GM12872 (cell line): ENCODE measurements around the gene KLHL25.

Source experiments
- TF ChIP-seq, protein P1 (sequence below): IDR thresholded peaks from 3 replicates; pipeline ENCODE4 v1.5.1; 2011; ENCODE audit warnings: low read depth, mild to moderate bottlenecking, low read length, moderate library complexity; ENCODE audit not compliant: insufficient read depth

The KLHL25 gene

DNA sequence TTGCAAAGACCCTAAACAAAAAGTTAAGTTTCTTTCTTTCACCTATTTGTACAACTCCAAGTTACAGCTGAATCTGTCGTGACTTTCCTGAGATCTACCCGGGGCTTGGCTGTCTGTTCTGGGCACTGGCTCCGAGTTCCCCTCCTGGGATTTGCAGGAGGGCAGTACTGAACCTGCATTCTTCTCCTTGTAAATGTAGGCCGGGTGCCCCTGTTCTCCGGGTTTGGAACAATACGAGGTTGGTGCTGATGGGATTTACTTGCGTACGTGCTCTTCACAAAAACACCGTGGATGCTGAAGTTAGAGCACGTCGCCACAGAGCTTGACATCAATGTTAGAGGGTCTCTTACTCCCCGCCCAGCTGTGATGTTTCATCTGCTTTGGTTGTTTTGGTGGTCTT lies 48.1 kb downstream of the KLHL25 start:
- TF ChIP-seq, protein P1, sequence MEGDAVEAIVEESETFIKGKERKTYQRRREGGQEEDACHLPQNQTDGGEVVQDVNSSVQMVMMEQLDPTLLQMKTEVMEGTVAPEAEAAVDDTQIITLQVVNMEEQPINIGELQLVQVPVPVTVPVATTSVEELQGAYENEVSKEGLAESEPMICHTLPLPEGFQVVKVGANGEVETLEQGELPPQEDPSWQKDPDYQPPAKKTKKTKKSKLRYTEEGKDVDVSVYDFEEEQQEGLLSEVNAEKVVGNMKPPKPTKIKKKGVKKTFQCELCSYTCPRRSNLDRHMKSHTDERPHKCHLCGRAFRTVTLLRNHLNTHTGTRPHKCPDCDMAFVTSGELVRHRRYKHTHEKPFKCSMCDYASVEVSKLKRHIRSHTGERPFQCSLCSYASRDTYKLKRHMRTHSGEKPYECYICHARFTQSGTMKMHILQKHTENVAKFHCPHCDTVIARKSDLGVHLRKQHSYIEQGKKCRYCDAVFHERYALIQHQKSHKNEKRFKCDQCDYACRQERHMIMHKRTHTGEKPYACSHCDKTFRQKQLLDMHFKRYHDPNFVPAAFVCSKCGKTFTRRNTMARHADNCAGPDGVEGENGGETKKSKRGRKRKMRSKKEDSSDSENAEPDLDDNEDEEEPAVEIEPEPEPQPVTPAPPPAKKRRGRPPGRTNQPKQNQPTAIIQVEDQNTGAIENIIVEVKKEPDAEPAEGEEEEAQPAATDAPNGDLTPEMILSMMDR, result no peak

DNA sequence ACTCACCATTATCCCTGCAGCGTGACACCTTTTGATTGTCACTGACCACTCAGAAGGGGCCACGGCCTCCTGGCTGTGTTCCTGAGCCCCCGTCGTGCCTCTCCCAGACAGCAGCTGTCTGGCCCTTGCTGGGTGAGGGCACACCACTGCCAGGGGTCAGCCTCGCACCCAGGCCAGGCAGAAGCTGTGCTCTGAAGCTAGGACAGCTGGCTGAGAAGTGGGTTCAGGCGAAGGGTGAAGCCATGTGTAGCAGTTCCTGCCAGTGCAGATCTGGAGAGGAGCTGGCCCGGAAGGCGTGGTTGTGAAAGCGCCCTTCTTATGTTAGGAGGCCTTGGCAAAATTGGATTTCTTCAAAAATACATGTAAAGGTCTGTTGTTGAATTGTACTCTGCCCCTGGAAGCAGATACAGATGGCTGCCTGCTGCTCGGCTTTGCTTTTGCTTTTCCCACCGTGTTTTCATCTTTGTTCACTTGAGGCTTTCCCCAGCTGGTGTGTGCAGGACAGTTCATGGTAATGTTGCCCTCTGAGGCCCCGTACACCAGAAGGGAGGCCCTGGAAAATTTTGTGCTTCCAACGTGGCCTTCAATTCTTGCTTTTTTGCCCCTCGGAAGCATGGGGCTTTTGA lies 49.1 kb downstream of the KLHL25 start:
- TF ChIP-seq, protein P1, result no peak

DNA sequence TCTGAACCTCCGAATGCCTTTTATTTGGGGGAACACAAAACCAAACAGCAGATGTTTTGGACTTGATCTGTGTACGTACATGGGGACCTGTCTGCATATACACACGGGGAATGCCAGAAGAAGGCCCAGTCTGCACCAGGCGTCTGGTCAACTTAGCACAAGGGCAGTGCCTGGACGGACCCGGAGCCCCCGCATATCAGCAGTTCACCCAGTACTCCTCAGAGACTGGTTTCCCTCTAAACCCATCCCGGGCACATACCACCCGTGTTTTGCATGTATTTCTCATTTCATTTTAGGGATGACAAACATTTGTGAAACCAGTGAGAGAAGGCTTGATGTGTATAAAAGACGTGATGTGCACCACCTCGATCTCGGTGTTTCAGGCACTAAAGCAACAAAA lies 49.7 kb downstream of the KLHL25 start:
- TF ChIP-seq, protein P1, result no peak

DNA sequence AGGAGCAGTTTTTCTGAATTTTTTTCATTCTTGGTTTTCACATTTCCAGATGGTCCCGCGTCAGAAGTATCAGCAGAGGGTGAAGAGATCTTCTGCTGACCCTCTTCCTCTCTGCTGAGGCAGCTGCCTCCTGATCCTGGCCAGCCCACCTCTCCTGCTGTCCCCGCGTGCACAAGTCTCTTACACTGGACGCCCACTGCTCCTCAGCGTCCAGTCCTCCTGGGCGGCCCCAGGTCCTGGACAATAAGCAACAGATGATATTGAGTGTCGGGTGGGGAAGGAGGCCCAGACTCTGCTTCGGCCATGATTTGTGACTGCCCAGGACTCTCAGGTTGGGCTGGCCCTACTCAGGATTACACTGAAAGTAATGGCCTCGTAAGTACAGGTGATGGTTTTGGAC lies 50.1 kb downstream of the KLHL25 start:
- TF ChIP-seq, protein P1, result no peak

DNA sequence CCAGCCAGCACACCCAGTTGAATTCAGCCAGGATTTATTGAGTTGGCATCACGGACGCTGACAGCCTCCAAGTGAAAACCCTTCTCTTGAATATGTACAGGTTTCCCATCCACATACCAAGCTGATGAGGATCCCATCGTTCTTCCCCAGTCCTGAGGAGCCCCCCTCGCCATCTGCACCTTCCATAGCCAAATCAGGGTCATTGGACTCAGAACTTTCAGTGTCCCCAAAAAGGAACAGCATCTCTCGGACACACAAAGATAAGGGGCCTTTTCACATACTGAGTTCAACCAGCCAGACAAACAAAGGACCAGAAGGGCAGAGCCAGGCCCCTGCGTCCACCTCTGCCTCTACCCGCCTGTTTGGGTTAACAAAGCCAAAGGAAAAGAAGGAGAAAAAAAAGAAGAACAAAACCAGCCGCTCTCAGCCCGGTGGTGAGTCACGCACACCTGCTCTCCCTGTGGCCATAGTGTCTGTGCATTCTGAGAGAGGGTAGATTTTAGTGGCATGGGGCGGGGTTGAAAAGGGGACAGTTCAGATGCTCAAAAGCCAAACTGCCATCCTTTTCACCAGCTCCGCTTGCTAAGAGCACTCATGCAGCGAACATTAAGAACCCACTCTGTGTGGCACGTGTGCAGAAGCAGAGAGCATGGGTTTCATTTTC lies 51.2 kb downstream of the KLHL25 start:
- TF ChIP-seq, protein P1, result no peak

DNA sequence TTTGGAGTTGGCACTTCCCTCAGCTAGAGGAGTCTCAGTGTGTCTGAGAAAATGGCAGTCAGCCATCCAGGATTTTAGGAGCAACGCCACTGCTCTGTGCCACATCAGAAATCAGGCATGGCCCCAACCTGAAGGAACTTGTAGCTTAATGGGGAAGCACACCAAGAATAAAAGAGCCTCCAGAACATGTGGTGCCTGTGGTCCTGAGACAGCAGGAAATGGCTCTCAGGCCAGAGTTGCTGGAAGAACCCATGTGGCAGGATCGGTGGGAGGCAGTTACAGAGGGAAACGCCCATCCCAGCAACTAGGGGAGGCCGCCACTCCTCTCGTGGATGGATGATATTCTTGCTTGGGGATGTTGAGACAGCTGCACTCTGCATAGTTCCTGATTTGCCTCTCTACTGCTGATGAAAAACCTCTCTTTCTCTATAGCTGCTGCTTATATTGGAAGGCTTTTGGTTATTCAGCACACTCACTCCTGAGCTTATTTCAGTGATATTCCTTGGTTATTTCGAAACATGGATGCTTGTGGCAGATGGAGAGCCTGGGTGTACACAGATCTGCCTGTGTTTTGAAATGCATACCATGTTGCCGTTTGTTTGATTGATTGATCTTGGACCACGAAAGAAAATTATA lies 52.4 kb downstream of the KLHL25 start:
- TF ChIP-seq, protein P1, result no peak

DNA sequence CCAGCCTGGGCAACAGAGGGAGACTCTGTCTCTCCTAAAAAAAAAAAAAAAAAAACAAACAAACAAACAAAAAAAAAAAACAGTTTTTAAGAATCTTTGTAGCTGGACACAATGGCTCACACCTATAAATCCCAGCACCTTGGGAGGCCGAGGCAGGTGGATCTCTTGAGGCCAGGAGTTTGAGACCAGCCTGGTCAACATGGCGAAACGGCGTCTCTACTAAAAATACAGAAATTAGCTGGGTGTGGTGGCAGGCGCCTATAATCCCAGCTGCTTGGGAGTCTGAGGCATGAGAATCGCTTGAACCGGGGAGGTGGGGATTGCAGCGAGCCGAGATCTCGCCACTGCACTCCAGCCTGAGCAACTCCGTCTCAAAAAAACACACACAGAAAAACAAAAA lies 53.1 kb downstream of the KLHL25 start:
- TF ChIP-seq, protein P1, result no peak
